ENCODE results near the gene FBXL16.

The FBXL16 gene

GRCh38 chr16:666572-666971 is 39.0 kb downstream of the FBXL16 start:
- H3K9me3 ChIP-seq, result no peaks in the 10 kb centered on the region
- H3K27me3 ChIP-seq, result no peaks in the 10 kb centered on the region
- H3K4me3 ChIP-seq (ENCODE audit: low read depth, low read length), result no peak overlapping the region
- DNase-seq, result no peak
- TF ChIP-seq CTCF (IDR thresholded peaks at IDR 0.05; ENCODE audit: low read depth, low read length), result no peak
- peaks cover 28% of the 10 kb centered on the region for H3K36me3 ChIP-seq
- no peaks in the 10 kb centered on the region for H3K4me1 ChIP-seq

GRCh38 chr16:662597-662996 is 43.0 kb downstream of the FBXL16 start:
- Histone ChIP-seq H3K27me3 (no peaks in the 10 kb centered on the region), H3K9me3 (no peaks in the 10 kb centered on the region), H3K4me3 (ENCODE audit: low read depth, low read length) (no peak overlapping the region), H3K4me1 (peaks cover 13% of the 10 kb centered on the region), H3K36me3 (peaks cover 13% of the 10 kb centered on the region; the same call in 1 of the 2 replicates)
- TF ChIP-seq CTCF (IDR thresholded peaks at IDR 0.05; ENCODE audit: low read depth, low read length), result no peak
- DNase-seq, result no peak

GRCh38 chr16:662095-662494 is 43.5 kb downstream of the FBXL16 start:
- no peaks in the 10 kb centered on the region for H3K9me3 ChIP-seq
- H3K27me3 ChIP-seq, result no peaks in the 10 kb centered on the region
- TF ChIP-seq CTCF (IDR thresholded peaks at IDR 0.05; ENCODE audit: low read depth, low read length), result no peak
- DNase-seq, result no peak
- peaks cover 13% of the 10 kb centered on the region for H3K4me1 ChIP-seq
- peaks cover 17% of the 10 kb centered on the region for H3K36me3 ChIP-seq
- H3K4me3 ChIP-seq (ENCODE audit: low read depth, low read length), result no peak overlapping the region

GRCh38 chr16:661184-661821 is 44.3 kb downstream of the FBXL16 start:
- H3K4me3 ChIP-seq (ENCODE audit: low read depth, low read length), result peak overlapping the region; percentile 16
- no peaks in the 10 kb centered on the region for H3K9me3 ChIP-seq
- no peak for DNase-seq
- peaks cover 21% of the 10 kb centered on the region for H3K36me3 ChIP-seq
- peaks cover 13% of the 10 kb centered on the region for H3K4me1 ChIP-seq
- TF ChIP-seq CTCF (IDR thresholded peaks at IDR 0.05; ENCODE audit: low read depth, low read length), result peak; percentile 8; the same call in 1 of the 2 replicates
- H3K27me3 ChIP-seq, result no peaks in the 10 kb centered on the region

- H3K9me3 ChIP-seq, result no peaks in the 10 kb centered on the region
- H3K4me3 ChIP-seq (ENCODE audit: low read depth, low read length), result peak overlapping the region; percentile 47
- H3K4me1 ChIP-seq, result peaks cover 13% of the 10 kb centered on the region
- peaks cover 25% of the 10 kb centered on the region for H3K36me3 ChIP-seq
- H3K27me3 ChIP-seq, result no peaks in the 10 kb centered on the region
- peak; percentile 61 for TF ChIP-seq CTCF (IDR thresholded peaks at IDR 0.05; ENCODE audit: low read depth, low read length)
- DNase-seq, result peak; percentile 97
Observed at GRCh38 chr16:660459-661183, 45.0 kb downstream of the FBXL16 start.

GRCh38 chr16:660132-660458 is 45.5 kb downstream of the FBXL16 start:
- H3K9me3 ChIP-seq, result no peaks in the 10 kb centered on the region
- DNase-seq, result no peak
- TF ChIP-seq CTCF (IDR thresholded peaks at IDR 0.05; ENCODE audit: low read depth, low read length), result no peak
- H3K27me3 ChIP-seq, result no peaks in the 10 kb centered on the region
- H3K36me3 ChIP-seq, result peaks cover 30% of the 10 kb centered on the region
- H3K4me3 ChIP-seq (ENCODE audit: low read depth, low read length), result peak overlapping the region; percentile 47
- H3K4me1 ChIP-seq, result peaks cover 13% of the 10 kb centered on the region

Measured in BE2C (cell line).